ENCODE measurements around the gene SPATS2L. TPM values are rescaled to one million over a fixed set of nuclear protein-coding genes. Genes with fewer than 3 reads are reported as not detected.

Gene SPATS2L
- total RNA-seq, 1 donor from 2014 or later: 65.6 TPM

- TF ChIP-seq CTCF (IDR thresholded peaks at IDR 0.05): no peak
- TF ChIP-seq POLR2AphosphoS5 (IDR thresholded peaks at IDR 0.05; ENCODE audit: insufficient read depth in 1 of 2, low read depth in 1 of 2): no peak
- no peak for TF ChIP-seq POLR2A (IDR thresholded peaks at IDR 0.05)
- Histone ChIP-seq H3K36me3 (peaks cover 0 to 15% of the 10 kb centered on the region in 2 donors), H3K27me3 (no peaks in the 10 kb centered on the region), H3K4me1 (peaks cover 43% of the 10 kb centered on the region), H3K4me3 (no peak overlapping the region), H3K9me3 (no peaks in the 10 kb centered on the region), H3K27ac (peak overlapping the region; percentile 39)
- DNase-seq (ENCODE audit: extremely low spot score in 2 of 2): no peak
- intact Hi-C loops (cut with DNase I): no loop called here
These were observed 136.0 kb downstream of the SPATS2L start for GRCh38 chr2:200442471-200442870.

- no peak for DNase-seq (ENCODE audit: extremely low spot score in 2 of 2)
- intact Hi-C loops (cut with DNase I): no loop called here
- H3K9me3 ChIP-seq: no peaks in the 10 kb centered on the region
- H3K4me3 ChIP-seq: no peak overlapping the region
- peaks cover 0 to 15% of the 10 kb centered on the region in 2 donors for H3K36me3 ChIP-seq
- TF ChIP-seq POLR2AphosphoS5 (IDR thresholded peaks at IDR 0.05; ENCODE audit: insufficient read depth in 1 of 2, low read depth in 1 of 2) (no peak), POLR2A (IDR thresholded peaks at IDR 0.05) (no peak), CTCF (IDR thresholded peaks at IDR 0.05) (no peak)
- peak overlapping the region; percentile 39 for H3K27ac ChIP-seq
- H3K4me1 ChIP-seq: peaks cover 41% of the 10 kb centered on the region
- H3K27me3 ChIP-seq: no peaks in the 10 kb centered on the region
These were observed 136.9 kb downstream of the SPATS2L start for GRCh38 chr2:200443376-200443775.

- H3K4me1 ChIP-seq: peaks cover 35% of the 10 kb centered on the region
- H3K36me3 ChIP-seq: peaks cover 0 to 15% of the 10 kb centered on the region in 2 donors
- H3K9me3 ChIP-seq: no peaks in the 10 kb centered on the region
- no peaks in the 10 kb centered on the region for H3K27me3 ChIP-seq
- H3K4me3 ChIP-seq: no peak overlapping the region
- TF ChIP-seq POLR2A (IDR thresholded peaks at IDR 0.05): no peak
- TF ChIP-seq CTCF (IDR thresholded peaks at IDR 0.05): no peak
- no peak for TF ChIP-seq POLR2AphosphoS5 (IDR thresholded peaks at IDR 0.05; ENCODE audit: insufficient read depth in 1 of 2, low read depth in 1 of 2)
- DNase-seq (ENCODE audit: extremely low spot score in 2 of 2): no peak
- intact Hi-C loops (cut with DNase I): no loop called here
- H3K27ac ChIP-seq: peak overlapping the region; percentile 39
These were observed 137.4 kb downstream of the SPATS2L start for GRCh38 chr2:200443916-200444315.

GRCh38 chr2:200444530-200444929 is 138.0 kb downstream of the SPATS2L start:
- intact Hi-C loops (cut with DNase I): no loop called here
- Histone ChIP-seq H3K4me3 (no peak overlapping the region), H3K27ac (peak overlapping the region; percentile 39), H3K9me3 (no peaks in the 10 kb centered on the region), H3K27me3 (no peaks in the 10 kb centered on the region), H3K36me3 (peaks cover 0 to 9% of the 10 kb centered on the region in 2 donors), H3K4me1 (peaks cover 34% of the 10 kb centered on the region)
- TF ChIP-seq POLR2A (IDR thresholded peaks at IDR 0.05): no peak
- no peak for TF ChIP-seq POLR2AphosphoS5 (IDR thresholded peaks at IDR 0.05; ENCODE audit: insufficient read depth in 1 of 2, low read depth in 1 of 2)
- no peak for TF ChIP-seq CTCF (IDR thresholded peaks at IDR 0.05)
- DNase-seq (ENCODE audit: extremely low spot score in 2 of 2): no peak

- H3K36me3 ChIP-seq: peaks cover 0 to 8% of the 10 kb centered on the region in 2 donors
- no peak overlapping the region for H3K27ac ChIP-seq
- H3K4me3 ChIP-seq: no peak overlapping the region
- peaks cover 34% of the 10 kb centered on the region for H3K4me1 ChIP-seq
- H3K27me3 ChIP-seq: no peaks in the 10 kb centered on the region
- DNase-seq (ENCODE audit: extremely low spot score in 2 of 2): no peak
- TF ChIP-seq POLR2AphosphoS5 (IDR thresholded peaks at IDR 0.05; ENCODE audit: insufficient read depth in 1 of 2, low read depth in 1 of 2) (no peak), CTCF (IDR thresholded peaks at IDR 0.05) (no peak), POLR2A (IDR thresholded peaks at IDR 0.05) (no peak)
- no peaks in the 10 kb centered on the region for H3K9me3 ChIP-seq
- intact Hi-C loops (cut with DNase I): no loop called here
These were observed 138.8 kb downstream of the SPATS2L start for GRCh38 chr2:200445284-200445683.
